Gastroesophageal sphincter (tissue), 4 donors: ENCODE measurements around the gene JAKMIP2. TPM values are rescaled to one million over a fixed set of nuclear protein-coding genes. Genes with fewer than 3 reads are reported as not detected.

Source experiments
- ATAC-seq: fragments of 150-250 bp; one replicate; pipeline ENCODE4 v1.9.1; 2016; ENCODE audit warnings: mild to moderate bottlenecking, moderate library complexity
- H3K27ac ChIP-seq, 4 donors: fragments of 200-600 bp; sonication (generic) in 3 of 4; 1 replicate in 3 of 4; 2 replicates in 1 of 4; pipeline ENCODE4 v1.5.1; 2016 to 2019
- H3K27me3 ChIP-seq: fragments of 200-600 bp; sonication (generic); one replicate; pipeline ENCODE4 v1.5.1; 2019
- H3K36me3 ChIP-seq, 2 donors: fragments of 200-600 bp; sonication (generic); one replicate each; pipeline ENCODE4 v1.5.1; 2019; ENCODE audit warnings: control low read depth in 1 of 2
- H3K4me1 ChIP-seq, 3 donors: fragments of 200-600 bp; sonication (generic); 1 replicate in 2 of 3; 2 replicates in 1 of 3; pipeline ENCODE4 v1.5.1; 2016 to 2019; ENCODE audit warnings: control low read depth in 2 of 3
- H3K4me3 ChIP-seq, 2 donors: fragments of 200-600 bp; sonication (generic); one replicate each; pipeline ENCODE4 v1.5.1; 2019; ENCODE audit warnings: mild to moderate bottlenecking in 1 of 2, moderate library complexity in 1 of 2
- H3K9me3 ChIP-seq, 3 donors: fragments of 200-600 bp; sonication (generic); one replicate each; pipeline ENCODE4 v1.5.1; 2017 to 2019; ENCODE audit warnings: control low read depth in 2 of 3
- CTCF ChIP-seq, 4 experiments: fragments of 200-600 bp in 2 of 4; fragments of 450-650 bp in 2 of 4; sonication (generic) in 1 of 4; IDR thresholded peaks; one replicate each; pipeline ENCODE4 v1.5.1; 2017 to 2019; ENCODE audit warnings: antibody characterized with exemption in 4 of 4, mild to moderate bottlenecking in 2 of 4, moderate library complexity in 2 of 4
- EP300 ChIP-seq: sonication (generic); formaldehyde crosslinking; IDR thresholded peaks from one replicate; pipeline ENCODE4 v1.6.1; 2017; ENCODE audit warnings: antibody characterized with exemption, mild to moderate bottlenecking
- POLR2A ChIP-seq, 2 donors: fragments of 450-650 bp; IDR thresholded peaks; one replicate each; pipeline ENCODE4 v1.6.1; 2017; ENCODE audit warnings: antibody characterized with exemption in 2 of 2, mild to moderate bottlenecking in 2 of 2, moderate library complexity in 1 of 2
- POLR2AphosphoS5 ChIP-seq: sonication (generic); formaldehyde crosslinking; IDR thresholded peaks from one replicate; pipeline ENCODE4 v1.6.1; 2017; ENCODE audit warnings: antibody characterized with exemption
- WGBS, 2 donors: methylation state at CpG; one replicate each; pipeline ENCODE4 v1.1.5; 2018; ENCODE audit warnings: low coverage in 1 of 2; 5-methylcytosine and 5-hydroxymethylcytosine counted together
- total RNA-seq, 4 donors: library from RNA; depleted of rRNA; stranded (reverse); fragments of >200 nt; gene quantifications; one replicate each; pipeline ENCODE4 v1.1.0, GENCODE V29; 2016

JAKMIP2 gene
- total RNA-seq, 4 donors from 2014 or later, result 0.62 to 2.3 (median 0.79) TPM

DNA sequence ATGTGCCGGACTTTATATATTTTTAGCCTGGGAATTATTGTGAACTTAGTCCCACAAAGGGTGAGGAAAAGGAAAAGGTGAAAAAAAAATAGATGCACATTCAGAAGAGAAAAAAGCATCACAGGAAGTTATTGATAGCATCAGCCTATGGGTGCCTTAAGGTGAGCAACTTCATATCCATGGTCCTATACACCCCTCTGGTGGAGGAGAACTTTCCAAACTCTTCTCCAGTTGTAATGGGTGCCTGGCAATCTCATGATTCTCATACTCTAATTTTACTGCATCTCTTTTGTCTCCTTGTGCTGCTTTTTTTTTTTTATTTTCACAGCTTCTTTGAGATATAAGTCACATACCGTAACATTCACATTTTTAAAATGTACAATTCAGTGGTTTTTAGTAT lies 107.4 kb downstream of the JAKMIP2 start:
- H3K27ac ChIP-seq, result no peak overlapping the region
- H3K36me3 ChIP-seq, result no peaks in the 10 kb centered on the region
- H3K9me3 ChIP-seq, result no peaks in the 10 kb centered on the region
- 84 to 94% methylated on average over 2 of the region's 2 CpGs for WGBS, 2 donors
- no peak for ATAC-seq
- TF ChIP-seq CTCF (IDR thresholded peaks at IDR 0.05) (no peak), POLR2A (IDR thresholded peaks at IDR 0.05) (no peak), EP300 (no peak), POLR2AphosphoS5 (no peak)
- H3K27me3 ChIP-seq, result no peaks in the 10 kb centered on the region
- H3K4me1 ChIP-seq, result no peaks in the 10 kb centered on the region
- H3K4me3 ChIP-seq, result no peak overlapping the region

- Histone ChIP-seq H3K36me3 (no peaks in the 10 kb centered on the region), H3K27me3 (no peaks in the 10 kb centered on the region), H3K9me3 (no peaks in the 10 kb centered on the region), H3K4me1 (no peaks in the 10 kb centered on the region), H3K4me3 (no peak overlapping the region), H3K27ac (no peak overlapping the region)
- TF ChIP-seq POLR2A (IDR thresholded peaks at IDR 0.05) (no peak), POLR2AphosphoS5 (no peak), CTCF (IDR thresholded peaks at IDR 0.05) (no peak), EP300 (no peak)
- 61 to 87% methylated on average over 4 of the region's 4 CpGs for WGBS, 2 donors
- ATAC-seq, result no peak
These were observed 108.1 kb downstream of the JAKMIP2 start for GRCh38 chr5:147674411-147674810.

- no peak for ATAC-seq
- H3K27ac ChIP-seq, result no peak overlapping the region
- no peaks in the 10 kb centered on the region for H3K4me1 ChIP-seq
- H3K9me3 ChIP-seq, result no peaks in the 10 kb centered on the region
- no peaks in the 10 kb centered on the region for H3K27me3 ChIP-seq
- TF ChIP-seq POLR2AphosphoS5 (no peak), EP300 (no peak), CTCF (IDR thresholded peaks at IDR 0.05) (no peak), POLR2A (IDR thresholded peaks at IDR 0.05) (no peak)
- H3K4me3 ChIP-seq, result no peak overlapping the region
- WGBS, 2 donors, result 56 to 80% methylated on average over 2 of the region's 2 CpGs
- H3K36me3 ChIP-seq, result no peaks in the 10 kb centered on the region
These were observed 108.7 kb downstream of the JAKMIP2 start for GRCh38 chr5:147673791-147674190.

GRCh38 chr5:147673266-147673665 lies 109.3 kb downstream of the JAKMIP2 start:
- Histone ChIP-seq H3K4me3 (no peak overlapping the region), H3K27me3 (no peaks in the 10 kb centered on the region), H3K4me1 (no peaks in the 10 kb centered on the region), H3K27ac (no peak overlapping the region), H3K9me3 (no peaks in the 10 kb centered on the region), H3K36me3 (no peaks in the 10 kb centered on the region)
- ATAC-seq, result no peak
- WGBS, 2 donors, result 57 to 67% methylated on average over 1 of the region's 3 CpGs
- no peak for TF ChIP-seq POLR2AphosphoS5
- TF ChIP-seq CTCF (IDR thresholded peaks at IDR 0.05), result no peak
- no peak for TF ChIP-seq EP300
- TF ChIP-seq POLR2A (IDR thresholded peaks at IDR 0.05), result no peak

- Histone ChIP-seq H3K9me3 (no peaks in the 10 kb centered on the region), H3K4me3 (no peak overlapping the region), H3K4me1 (no peaks in the 10 kb centered on the region), H3K36me3 (no peaks in the 10 kb centered on the region), H3K27me3 (no peaks in the 10 kb centered on the region), H3K27ac (no peak overlapping the region)
- no peak for ATAC-seq
- TF ChIP-seq CTCF (IDR thresholded peaks at IDR 0.05) (no peak), POLR2A (IDR thresholded peaks at IDR 0.05) (no peak), EP300 (no peak), POLR2AphosphoS5 (no peak)
- 83 to 89% methylated on average over 2 to 6 of the region's 6 CpGs for WGBS, 2 donors
These were observed 111.2 kb downstream of the JAKMIP2 start for GRCh38 chr5:147671365-147671764.
